A673 (cell line): ENCODE data around the gene SUPT3H.

ENCODE experiments used
- CTCF ChIP-seq: fragments of 300-800, 200-600 bp; sonication (generic); conservative IDR thresholded peaks from 2 replicates; pipeline ENCODE4 v1.5.1; 2017; ENCODE audit warnings: low read depth, mild to moderate bottlenecking, antibody characterized with exemption, low read length, moderate library complexity, mixed read lengths
- EZH2 ChIP-seq: fragments of 200-600 bp; sonication (generic); IDR thresholded peaks from 2 replicates; pipeline ENCODE4 v1.6.1; 2017; ENCODE audit warnings: borderline replicate concordance, low read depth, mild to moderate bottlenecking, mixed read lengths, antibody characterized with exemption, low read length; ENCODE audit not compliant: poor library complexity, severe bottlenecking

- TF ChIP-seq CTCF (no peak), EZH2 (no peak)
These were observed 4.7 kb upstream of the SUPT3H start for GRCh38 chr6:45382391-45382790.
